ENCODE measurements around the gene DHRS7B. TPM values are rescaled to one million over a fixed set of nuclear protein-coding genes. Genes with fewer than 3 reads are reported as not detected.

Gene DHRS7B
- total and polyA plus RNA-seq, 9 of the 15 experiments (the other 6 are each of a cell fraction or from before 2014, with no cell fraction given): 8.0 to 30.7 (median 14.8) TPM

DNA sequence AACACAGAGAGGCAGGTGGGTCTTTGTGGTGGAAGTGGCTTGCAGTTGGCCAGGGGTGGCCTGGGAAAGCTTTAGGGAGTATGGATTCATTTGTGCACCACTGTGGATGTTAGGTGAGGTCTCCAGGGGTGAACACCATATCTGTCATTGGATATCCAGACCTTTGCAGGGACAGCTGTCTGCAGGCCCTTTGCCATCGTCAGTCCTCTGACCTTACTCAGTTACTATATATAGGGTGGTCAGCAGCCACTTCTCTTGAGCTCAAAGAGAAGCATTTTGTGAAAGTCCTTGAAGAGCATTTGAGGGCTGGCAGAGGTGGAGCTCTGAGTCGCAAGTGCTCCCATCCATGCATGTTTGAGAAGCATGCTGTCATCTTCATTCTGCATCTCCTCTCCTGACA is 46.8 kb downstream of the DHRS7B start:
- no peak overlapping the region for H3K4me3 ChIP-seq
- WGBS (ENCODE audit: insufficient coverage, low coverage, missing lambda C conversion rate): 77% methylated on average over 2 of the region's 2 CpGs
- H4K20me1 ChIP-seq (replicated peaks; ENCODE audit: control insufficient read depth, insufficient read depth, low read length): no peaks in the 10 kb centered on the region
- ChIA-PET POLR2A (interaction anchor here (0.6 kb wide), 1 partner anchor 190 kb away, joined by 3 read pairs; no protein-coding TSS in a partner anchor), CTCF (ENCODE audit: low intra/inter-chr PET ratio) (no interaction called here)
- no peaks in the 10 kb centered on the region for H3K79me2 ChIP-seq (ENCODE audit: control insufficient read depth, insufficient read depth, low read length)
- H3K27me3 ChIP-seq (ENCODE audit: control insufficient read depth in 2 of 2, insufficient read depth in 2 of 2, low read length in 2 of 2): no peaks in the 10 kb centered on the region
- no peaks in the 10 kb centered on the region for H3K9me1 ChIP-seq (ENCODE audit: control insufficient read depth, insufficient read depth, low read length)
- no peak overlapping the region for H2AFZ ChIP-seq (ENCODE audit: low read depth, low read length)
- ATAC-seq: no peak
- H3K9ac ChIP-seq (ENCODE audit: insufficient read depth in 1 of 2, low read depth in 2 of 2, low read length in 2 of 2): no peak overlapping the region
- H3K27ac ChIP-seq (ENCODE audit: extremely low read depth, low read depth, low read length): no peak overlapping the region
- FAIRE-seq: no peak
- no TSS peak for BruUV-seq (replicated peaks)
- TF ChIP-seq ZNF780A (CRISPR knock-in tag; IDR thresholded peaks at IDR 0.05) (no peak), CBX2 (IDR thresholded peaks at IDR 0.05; ENCODE audit: insufficient read depth, low read length, poor library complexity, severe bottlenecking) (no peak), ZFP36 (IDR thresholded peaks at IDR 0.05; ENCODE audit: low read depth, low read length, partially characterized antibody) (no peak), ZNF184 (CRISPR knock-in tag; IDR thresholded peaks at IDR 0.05) (no peak)
- TF ChIP-seq, protein P1, sequence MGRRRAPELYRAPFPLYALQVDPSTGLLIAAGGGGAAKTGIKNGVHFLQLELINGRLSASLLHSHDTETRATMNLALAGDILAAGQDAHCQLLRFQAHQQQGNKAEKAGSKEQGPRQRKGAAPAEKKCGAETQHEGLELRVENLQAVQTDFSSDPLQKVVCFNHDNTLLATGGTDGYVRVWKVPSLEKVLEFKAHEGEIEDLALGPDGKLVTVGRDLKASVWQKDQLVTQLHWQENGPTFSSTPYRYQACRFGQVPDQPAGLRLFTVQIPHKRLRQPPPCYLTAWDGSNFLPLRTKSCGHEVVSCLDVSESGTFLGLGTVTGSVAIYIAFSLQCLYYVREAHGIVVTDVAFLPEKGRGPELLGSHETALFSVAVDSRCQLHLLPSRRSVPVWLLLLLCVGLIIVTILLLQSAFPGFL (CRISPR knock-in tag; IDR thresholded peaks at IDR 0.05): no peak
- in situ Hi-C loops (cut with MboI) (no loop called here), intact Hi-C loops (cut with micrococcal nuclease) (no loop called here)
- no peak for DNase-seq (ENCODE audit: extremely low read depth in 1 of 4, low spot score in 3 of 4)
- H3K4me1 ChIP-seq (replicated peaks in 1 of 2; ENCODE audit: control insufficient read depth in 2 of 2, insufficient read depth in 2 of 2, low read length in 2 of 2): peaks cover 0 to 9% of the 10 kb centered on the region in 2 experiments; a peak in 2 of 5 replicates
- peaks cover 17% of the 10 kb centered on the region; the same call in 2 of the 3 replicates for H3K36me3 ChIP-seq (ENCODE audit: control insufficient read depth, insufficient read depth, low read length)
- no peak overlapping the region for H3K4me2 ChIP-seq (ENCODE audit: insufficient read depth, low read length)
- no peaks in the 10 kb centered on the region for H3K9me3 ChIP-seq (replicated peaks; ENCODE audit: control insufficient read depth, insufficient read depth, low read depth, low read length)

DNA sequence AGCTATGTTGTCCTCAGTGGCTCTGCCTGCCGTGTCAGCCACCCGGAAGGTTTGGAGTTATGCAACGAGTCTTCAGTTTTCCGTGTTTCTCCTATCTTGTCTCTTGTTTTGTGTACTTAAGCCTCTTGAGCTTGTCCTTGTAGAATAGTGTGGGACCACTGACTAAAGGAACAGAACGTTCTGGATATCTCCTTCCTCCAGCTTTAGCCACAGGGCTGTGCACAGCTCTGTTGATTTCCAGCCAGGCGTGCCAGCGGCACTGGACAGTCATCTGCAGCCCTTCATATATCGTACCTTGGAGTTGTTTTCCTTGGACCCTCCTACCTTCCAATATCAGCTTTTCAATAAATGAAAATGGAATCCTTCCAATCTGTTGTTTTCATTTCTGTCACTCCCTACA is 47.4 kb downstream of the DHRS7B start:
- Histone ChIP-seq H3K4me2 (ENCODE audit: insufficient read depth, low read length) (no peak overlapping the region), H3K27me3 (ENCODE audit: control insufficient read depth in 2 of 2, insufficient read depth in 2 of 2, low read length in 2 of 2) (no peaks in the 10 kb centered on the region), H3K4me3 (no peak overlapping the region), H3K9ac (ENCODE audit: insufficient read depth in 1 of 2, low read depth in 2 of 2, low read length in 2 of 2) (no peak overlapping the region), H3K36me3 (ENCODE audit: control insufficient read depth, insufficient read depth, low read length) (peaks cover 17% of the 10 kb centered on the region; the same call in 2 of the 3 replicates), H3K27ac (ENCODE audit: extremely low read depth, low read depth, low read length) (no peak overlapping the region), H3K9me1 (ENCODE audit: control insufficient read depth, insufficient read depth, low read length) (no peaks in the 10 kb centered on the region), H2AFZ (ENCODE audit: low read depth, low read length) (no peak overlapping the region), H3K4me1 (replicated peaks in 1 of 2; ENCODE audit: control insufficient read depth in 2 of 2, insufficient read depth in 2 of 2, low read length in 2 of 2) (peaks cover 0 to 9% of the 10 kb centered on the region in 2 experiments; a peak in 2 of 5 replicates), H3K9me3 (replicated peaks; ENCODE audit: control insufficient read depth, insufficient read depth, low read depth, low read length) (no peaks in the 10 kb centered on the region), H4K20me1 (replicated peaks; ENCODE audit: control insufficient read depth, insufficient read depth, low read length) (no peaks in the 10 kb centered on the region), H3K79me2 (ENCODE audit: control insufficient read depth, insufficient read depth, low read length) (no peaks in the 10 kb centered on the region)
- ATAC-seq: no peak
- intact Hi-C loops (cut with micrococcal nuclease) (no loop called here), in situ Hi-C loops (cut with MboI) (no loop called here)
- no peak for DNase-seq (ENCODE audit: extremely low read depth in 1 of 4, low spot score in 3 of 4)
- no peak for FAIRE-seq
- CTCF ChIA-PET (ENCODE audit: low intra/inter-chr PET ratio): no interaction called here
- no TSS peak for BruUV-seq (replicated peaks)
- WGBS (ENCODE audit: insufficient coverage, low coverage, missing lambda C conversion rate): 60% methylated on average over 8 of the region's 8 CpGs
- POLR2A ChIA-PET: no interaction called here
- TF ChIP-seq, protein P2, sequence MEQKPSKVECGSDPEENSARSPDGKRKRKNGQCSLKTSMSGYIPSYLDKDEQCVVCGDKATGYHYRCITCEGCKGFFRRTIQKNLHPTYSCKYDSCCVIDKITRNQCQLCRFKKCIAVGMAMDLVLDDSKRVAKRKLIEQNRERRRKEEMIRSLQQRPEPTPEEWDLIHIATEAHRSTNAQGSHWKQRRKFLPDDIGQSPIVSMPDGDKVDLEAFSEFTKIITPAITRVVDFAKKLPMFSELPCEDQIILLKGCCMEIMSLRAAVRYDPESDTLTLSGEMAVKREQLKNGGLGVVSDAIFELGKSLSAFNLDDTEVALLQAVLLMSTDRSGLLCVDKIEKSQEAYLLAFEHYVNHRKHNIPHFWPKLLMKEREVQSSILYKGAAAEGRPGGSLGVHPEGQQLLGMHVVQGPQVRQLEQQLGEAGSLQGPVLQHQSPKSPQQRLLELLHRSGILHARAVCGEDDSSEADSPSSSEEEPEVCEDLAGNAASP (IDR thresholded peaks at IDR 0.05): no peak
- no peak for TF ChIP-seq SIN3B (IDR thresholded peaks at IDR 0.05; ENCODE audit: low read depth)
- TF ChIP-seq, protein P3, sequence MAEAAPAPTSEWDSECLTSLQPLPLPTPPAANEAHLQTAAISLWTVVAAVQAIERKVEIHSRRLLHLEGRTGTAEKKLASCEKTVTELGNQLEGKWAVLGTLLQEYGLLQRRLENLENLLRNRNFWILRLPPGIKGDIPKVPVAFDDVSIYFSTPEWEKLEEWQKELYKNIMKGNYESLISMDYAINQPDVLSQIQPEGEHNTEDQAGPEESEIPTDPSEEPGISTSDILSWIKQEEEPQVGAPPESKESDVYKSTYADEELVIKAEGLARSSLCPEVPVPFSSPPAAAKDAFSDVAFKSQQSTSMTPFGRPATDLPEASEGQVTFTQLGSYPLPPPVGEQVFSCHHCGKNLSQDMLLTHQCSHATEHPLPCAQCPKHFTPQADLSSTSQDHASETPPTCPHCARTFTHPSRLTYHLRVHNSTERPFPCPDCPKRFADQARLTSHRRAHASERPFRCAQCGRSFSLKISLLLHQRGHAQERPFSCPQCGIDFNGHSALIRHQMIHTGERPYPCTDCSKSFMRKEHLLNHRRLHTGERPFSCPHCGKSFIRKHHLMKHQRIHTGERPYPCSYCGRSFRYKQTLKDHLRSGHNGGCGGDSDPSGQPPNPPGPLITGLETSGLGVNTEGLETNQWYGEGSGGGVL (CRISPR knock-in tag; IDR thresholded peaks at IDR 0.05): no peak
- TF ChIP-seq, protein P4, sequence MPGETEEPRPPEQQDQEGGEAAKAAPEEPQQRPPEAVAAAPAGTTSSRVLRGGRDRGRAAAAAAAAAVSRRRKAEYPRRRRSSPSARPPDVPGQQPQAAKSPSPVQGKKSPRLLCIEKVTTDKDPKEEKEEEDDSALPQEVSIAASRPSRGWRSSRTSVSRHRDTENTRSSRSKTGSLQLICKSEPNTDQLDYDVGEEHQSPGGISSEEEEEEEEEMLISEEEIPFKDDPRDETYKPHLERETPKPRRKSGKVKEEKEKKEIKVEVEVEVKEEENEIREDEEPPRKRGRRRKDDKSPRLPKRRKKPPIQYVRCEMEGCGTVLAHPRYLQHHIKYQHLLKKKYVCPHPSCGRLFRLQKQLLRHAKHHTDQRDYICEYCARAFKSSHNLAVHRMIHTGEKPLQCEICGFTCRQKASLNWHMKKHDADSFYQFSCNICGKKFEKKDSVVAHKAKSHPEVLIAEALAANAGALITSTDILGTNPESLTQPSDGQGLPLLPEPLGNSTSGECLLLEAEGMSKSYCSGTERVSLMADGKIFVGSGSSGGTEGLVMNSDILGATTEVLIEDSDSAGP (CRISPR knock-in tag; IDR thresholded peaks at IDR 0.05): no peak
